OCI-LY7 (cell line): Measurements from ENCODE around the gene SCLY. TPM values are rescaled to one million over a fixed set of nuclear protein-coding genes. Genes with fewer than 3 reads are reported as not detected.

Experiments
- BruUV-seq: library from RNA; stranded (reverse); fragments of 400-500 nt; replicated peaks from 2 replicates; lab custom pipeline; 2021; lab: Mats Ljungman, UMichigan
- CTCF ChIA-PET: fragments of 300-600 bp; sonication (Branson Sonifier 250); formaldehyde crosslinking; loops from one replicate; lab custom pipeline; 2022; ENCODE audit warnings: antibody characterized with exemption; ENCODE audit not compliant: unreplicated experiment; lab: Charles Lee
- POLR2A ChIA-PET: fragments of 300-600 bp; sonication (Branson Sonifier 250); formaldehyde crosslinking; loops from one replicate; lab custom pipeline; 2022; ENCODE audit warnings: antibody characterized with exemption; lab: Charles Lee
- DNase-seq: peaks from one replicate; pipeline ENCODE4 v3.0.0-alpha.2; 2015; ENCODE audit warnings: low spot score
- H2AFZ ChIP-seq: fragments of 200-600 bp; sonication (generic), shearing (Covaris generic); 2 replicates; pipeline ENCODE4 v1.6.1; 2014; ENCODE audit warnings: mild to moderate bottlenecking, antibody characterized with exemption, low read length, moderate library complexity
- H3K27ac ChIP-seq: fragments of 200-600 bp; sonication (generic); 2 replicates; pipeline ENCODE4 v1.5.1; 2014; ENCODE audit warnings: mixed run types, low read depth, mild to moderate bottlenecking, moderate library complexity, low read length, inconsistent platforms; ENCODE audit not compliant: poor library complexity, severe bottlenecking
- H3K36me3 ChIP-seq: fragments of 200-600 bp; sonication (generic); 2 replicates; pipeline ENCODE4 v1.6.1; 2014; ENCODE audit warnings: mild to moderate bottlenecking, antibody characterized with exemption, low read length, moderate library complexity, mixed read lengths; ENCODE audit not compliant: insufficient read depth
- H3K4me1 ChIP-seq: fragments of 200-600 bp; sonication (generic); 2 replicates; pipeline ENCODE4 v1.5.1; 2014; ENCODE audit warnings: mild to moderate bottlenecking, low read length; ENCODE audit not compliant: insufficient read depth, poor library complexity, severe bottlenecking
- H3K4me2 ChIP-seq: fragments of 200-600 bp; sonication (generic); 2 replicates; pipeline ENCODE4 v1.6.1; 2014; ENCODE audit warnings: mild to moderate bottlenecking, low read length
- H3K4me3 ChIP-seq: fragments of 200-600 bp; sonication (generic); 2 replicates; pipeline ENCODE4 v1.5.1; 2014; ENCODE audit warnings: mild to moderate bottlenecking, low read depth, low read length; ENCODE audit not compliant: poor library complexity, severe bottlenecking
- H3K79me2 ChIP-seq: fragments of 200-600 bp; sonication (generic); 2 replicates; pipeline ENCODE4 v1.6.1; 2016; ENCODE audit warnings: low read depth, mild to moderate bottlenecking, low read length, moderate library complexity, mixed read lengths; ENCODE audit not compliant: insufficient read depth
- H3K9me2 ChIP-seq: fragments of 200-600 bp; sonication (generic); 2 replicates; pipeline ENCODE4 v1.6.1; 2016; ENCODE audit warnings: mild to moderate bottlenecking, low read length, mixed read lengths; ENCODE audit not compliant: insufficient read depth
- H3K9me3 ChIP-seq: fragments of 200-600 bp; sonication (generic); 2 replicates; pipeline ENCODE4 v1.6.1; 2014; ENCODE audit warnings: mild to moderate bottlenecking, mixed run types, low read length, mixed read lengths
- H4K20me1 ChIP-seq: fragments of 200-600 bp; sonication (generic); 2 replicates; pipeline ENCODE4 v1.6.1; 2014; ENCODE audit warnings: mild to moderate bottlenecking, antibody characterized with exemption, low read length, moderate library complexity, mixed read lengths; ENCODE audit not compliant: insufficient read depth
- CTCF ChIP-seq: fragments of 200-600 bp; sonication (generic); conservative IDR thresholded peaks from 2 replicates; pipeline ENCODE4 v1.5.1; 2014; ENCODE audit warnings: mild to moderate bottlenecking, antibody characterized with exemption, low read length, moderate library complexity, mixed read lengths
- EZH2phosphoT487 ChIP-seq: fragments of 200-600 bp; sonication (generic); IDR thresholded peaks from 2 replicates; pipeline ENCODE4 v1.6.1; 2018; ENCODE audit warnings: low read depth, borderline replicate concordance, mild to moderate bottlenecking, mixed run types, antibody characterized with exemption, low read length, moderate library complexity, mixed read lengths
- intact Hi-C: fragments of 100-400 bp; cut with micrococcal nuclease; formaldehyde crosslinking; loops from one replicate; pipeline ENCODE4 v1.10.0; 2022; ENCODE audit not compliant: unreplicated experiment
- total RNA-seq, 2 experiments: library from RNA; depleted of rRNA in 1 of 2; stranded (reverse); fragments of >200 nt in 1 of 2; shearing (Covaris generic) in 1 of 2; gene quantifications; 2 replicates each; pipeline ENCODE4 v1.2.3, GENCODE V29; 2014 to 2022

The SCLY gene
- total RNA-seq, 2 experiments from 2014 or later = 29.9 to 41.7 TPM

- H2AFZ ChIP-seq = no peak overlapping the region
- no peak overlapping the region for H3K27ac ChIP-seq
- no peaks in the 10 kb centered on the region for H3K9me2 ChIP-seq
- BruUV-seq = no TSS peak
- ChIA-PET POLR2A (interaction anchor here (0.7 kb wide), 1 partner anchor 710 kb away, joined by 7 read pairs; no protein-coding TSS in a partner anchor), CTCF (interaction anchor here (0.7 kb wide), 1 partner anchor 642 kb away, joined by 4 read pairs; no protein-coding TSS in a partner anchor)
- H3K79me2 ChIP-seq = no peaks in the 10 kb centered on the region
- intact Hi-C loops = no loop called here
- no peaks in the 10 kb centered on the region for H4K20me1 ChIP-seq
- no peak for TF ChIP-seq CTCF
- TF ChIP-seq EZH2phosphoT487 = no peak
- no peaks in the 10 kb centered on the region for H3K9me3 ChIP-seq
- H3K4me1 ChIP-seq = peaks cover 10% of the 10 kb centered on the region
- DNase-seq = peak; percentile 47
- H3K36me3 ChIP-seq = no peaks in the 10 kb centered on the region
- peak overlapping the region; percentile 15; the same call in 1 of the 2 replicates for H3K4me2 ChIP-seq
- H3K4me3 ChIP-seq = no peak overlapping the region
Measured at GRCh38 chr2:238119756-238120462, 59.1 kb downstream of the SCLY start.

GRCh38 chr2:238120463-238121298 is 59.9 kb downstream of the SCLY start:
- Histone ChIP-seq H3K4me2 (no peak overlapping the region), H3K79me2 (no peaks in the 10 kb centered on the region), H2AFZ (no peak overlapping the region), H3K4me3 (no peak overlapping the region), H4K20me1 (no peaks in the 10 kb centered on the region), H3K9me2 (no peaks in the 10 kb centered on the region), H3K4me1 (peaks cover 10% of the 10 kb centered on the region), H3K36me3 (no peaks in the 10 kb centered on the region), H3K27ac (no peak overlapping the region), H3K9me3 (no peaks in the 10 kb centered on the region)
- CTCF ChIA-PET = no interaction called here
- POLR2A ChIA-PET = interaction anchor here (1.6 kb wide), 1 partner anchor 12 kb away, joined by 4 read pairs; no protein-coding TSS in a partner anchor
- BruUV-seq = no TSS peak
- intact Hi-C loops = no loop called here
- TF ChIP-seq CTCF (no peak), EZH2phosphoT487 (no peak)
- DNase-seq = no peak
